ENCODE results near the gene CACNA2D3.

DNA sequence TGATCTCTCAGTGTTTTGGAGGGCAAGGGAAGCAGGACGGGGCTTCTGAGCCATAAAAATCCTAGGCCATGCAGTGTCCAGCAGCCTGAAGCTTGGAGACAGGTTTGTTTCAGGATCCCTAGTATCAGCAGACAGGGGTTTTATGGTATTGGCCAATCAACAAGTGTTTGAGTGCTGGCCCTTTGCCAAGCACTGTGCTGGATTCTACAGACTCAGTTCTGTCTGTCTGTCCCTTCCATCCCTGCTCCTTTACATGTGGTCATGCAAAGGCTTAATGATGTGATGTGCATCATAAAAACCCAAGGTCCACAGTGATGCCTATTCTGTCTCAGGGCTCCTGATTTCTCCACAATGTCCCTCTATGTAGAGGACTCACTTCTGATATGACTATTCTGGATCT lies 621.4 kb downstream of the CACNA2D3 start:
- TF ChIP-seq, protein P1, sequence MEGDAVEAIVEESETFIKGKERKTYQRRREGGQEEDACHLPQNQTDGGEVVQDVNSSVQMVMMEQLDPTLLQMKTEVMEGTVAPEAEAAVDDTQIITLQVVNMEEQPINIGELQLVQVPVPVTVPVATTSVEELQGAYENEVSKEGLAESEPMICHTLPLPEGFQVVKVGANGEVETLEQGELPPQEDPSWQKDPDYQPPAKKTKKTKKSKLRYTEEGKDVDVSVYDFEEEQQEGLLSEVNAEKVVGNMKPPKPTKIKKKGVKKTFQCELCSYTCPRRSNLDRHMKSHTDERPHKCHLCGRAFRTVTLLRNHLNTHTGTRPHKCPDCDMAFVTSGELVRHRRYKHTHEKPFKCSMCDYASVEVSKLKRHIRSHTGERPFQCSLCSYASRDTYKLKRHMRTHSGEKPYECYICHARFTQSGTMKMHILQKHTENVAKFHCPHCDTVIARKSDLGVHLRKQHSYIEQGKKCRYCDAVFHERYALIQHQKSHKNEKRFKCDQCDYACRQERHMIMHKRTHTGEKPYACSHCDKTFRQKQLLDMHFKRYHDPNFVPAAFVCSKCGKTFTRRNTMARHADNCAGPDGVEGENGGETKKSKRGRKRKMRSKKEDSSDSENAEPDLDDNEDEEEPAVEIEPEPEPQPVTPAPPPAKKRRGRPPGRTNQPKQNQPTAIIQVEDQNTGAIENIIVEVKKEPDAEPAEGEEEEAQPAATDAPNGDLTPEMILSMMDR (IDR thresholded peaks at IDR 0.05) = no peak
- TF ChIP-seq POLR2A (IDR thresholded peaks at IDR 0.05) = no peak

Measured in lower leg skin (tissue), 3 donors.